Heart right ventricle (tissue), 16 donors: Measurements from ENCODE around the gene HTRA3. TPM values are rescaled to one million over a fixed set of nuclear protein-coding genes. Genes with fewer than 3 reads are reported as not detected.

Experiments
- ATAC-seq, 8 donors: fragments of 200-7000 bp; cut with Tn5 transposase; one replicate each; pipeline ENCODE4 v1.9.1; 2020; ENCODE audit warnings: mild to moderate bottlenecking in 8 of 8, moderate library complexity in 8 of 8, moderate number of reproducible peaks in 1 of 8
- DNase-seq, 2 donors: peaks; one replicate each; pipeline ENCODE4 v3.0.0-alpha.2; 2020
- H3K27ac ChIP-seq, 10 donors: fragments of 200-600 bp; sonication (generic) in 2 of 10; one replicate each; pipeline versions ENCODE4 v1.5.0 to v1.8.0; 2020 to 2022; ENCODE audit warnings: mild to moderate bottlenecking in 3 of 10
- H3K27me3 ChIP-seq, 7 donors: fragments of 200-600 bp; one replicate each; pipeline ENCODE4 v1.8.0; 2021 to 2022; ENCODE audit warnings: mild to moderate bottlenecking in 2 of 7
- H3K36me3 ChIP-seq, 9 donors: fragments of 200-600 bp; sonication (generic) in 1 of 9; one replicate each; pipeline versions ENCODE4 v1.5.0 to v1.8.0; 2020 to 2022; ENCODE audit warnings: mild to moderate bottlenecking in 2 of 9
- H3K4me1 ChIP-seq, 9 donors: fragments of 200-600 bp; sonication (generic) in 1 of 9; one replicate each; pipeline versions ENCODE4 v1.5.0 to v1.8.0; 2020 to 2022; ENCODE audit warnings: mild to moderate bottlenecking in 4 of 9
- H3K4me3 ChIP-seq, 10 donors: fragments of 200-600 bp; sonication (generic) in 2 of 10; one replicate each; pipeline versions ENCODE4 v1.5.0 to v1.8.0; 2020 to 2022; ENCODE audit warnings: mild to moderate bottlenecking in 7 of 10, moderate library complexity in 2 of 10
- H3K9me3 ChIP-seq, 11 donors: fragments of 200-600 bp in 10 of 11; sonication (generic) in 2 of 11; one replicate each; pipeline versions ENCODE4 v1.5.0 to v1.8.0; 2013 to 2022; ENCODE audit warnings: mild to moderate bottlenecking in 2 of 11, control low read depth in 1 of 11, moderate library complexity in 1 of 11
- WGBS, 2 donors: extraction: QIAGEN DNeasy Blood & Tissue Kit; methylation state at CpG; one replicate each; pipeline ENCODE4 v1.1.7; 2013; ENCODE audit warnings: inconsistent platforms in 1 of 2; 5-methylcytosine and 5-hydroxymethylcytosine counted together
- intact Hi-C, 10 donors: fragments of 100-400 bp; cut with DNase I; formaldehyde crosslinking; loops; one replicate each; pipeline versions ENCODE4 v1.11.1 to v1.14.2; 2022
- polyA plus RNA-seq, 2 donors: library from polyadenylated mRNA; stranded (reverse); fragments of 200-250 nt; gene quantifications; one replicate each; pipeline ENCODE4 v1.2.3, GENCODE V29; 2013
- total RNA-seq, 10 donors: library from RNA; stranded (reverse); fragmentation: NEBNext Ultra II Directional in 3 of 10; extraction: Animal tissue kit (Norgen Biotek cat#: 25700) in 3 of 10; gene quantifications; one replicate each; pipeline versions ENCODE4 v1.2.1 to v1.2.4, GENCODE V29; 2021 to 2023
- TF ChIP-seq, protein P1 (sequence below), 9 donors: fragments of 200-600 bp; sonication (generic) in 2 of 9; IDR thresholded peaks; one replicate each; pipeline versions ENCODE4 v1.5.0 to v1.8.0; 2021 to 2022; ENCODE audit warnings: antibody characterized with exemption in 9 of 9, mild to moderate bottlenecking in 5 of 9, moderate library complexity in 1 of 9
- donor health status: Arrhythmogenic right ventricular cardiomyopathy.
- donor health status: ischemic (EF 13 %, LVEDD 7.1; RV severe dilation, severe dysfunction).
- donor health status: healthy with polysubstance abuse.
- donor health status: DM: no; HTN: yes; CAD: no.
- donor health status: DM: no; HTN: no; CAD: no.
- donor health status: ischemic (EF 25% LVEDD 6.9; RV normal size, moderate dysfunction).
- donor health status: ischemic (EF 25% LVEDD 5.7; RV mildly dilated, moderate dysfunction).
- donor health status: healthy.
- donor health status: DM: yes; HTN: yes; CAD: no.
- donor health status: Ischemic cardiomyopathy.
- donor health status: ischemic (EF 35%, LVEDD 5.7; RV mildly dilated, moderate dysfunction).
- donor health status: nonischemic (EF 11% LVEDD 7.7; RV severe dilation, severe dysfunction).
- donor health status: DM: yes; HTN: yes; CAD: no.
- donor health status: PGD.
- donor health status: ischemic (EF 29% LVEDD 5.4; RV normal size, mild dysfunction).
- donor health status: nonischemic (EF 23%, LVEDD 6.1; RV moderate dilation, normal function).

Gene HTRA3
- total and polyA plus RNA-seq, 12 donors, result 20.2 to 82.5 (median 54.2) TPM

DNA sequence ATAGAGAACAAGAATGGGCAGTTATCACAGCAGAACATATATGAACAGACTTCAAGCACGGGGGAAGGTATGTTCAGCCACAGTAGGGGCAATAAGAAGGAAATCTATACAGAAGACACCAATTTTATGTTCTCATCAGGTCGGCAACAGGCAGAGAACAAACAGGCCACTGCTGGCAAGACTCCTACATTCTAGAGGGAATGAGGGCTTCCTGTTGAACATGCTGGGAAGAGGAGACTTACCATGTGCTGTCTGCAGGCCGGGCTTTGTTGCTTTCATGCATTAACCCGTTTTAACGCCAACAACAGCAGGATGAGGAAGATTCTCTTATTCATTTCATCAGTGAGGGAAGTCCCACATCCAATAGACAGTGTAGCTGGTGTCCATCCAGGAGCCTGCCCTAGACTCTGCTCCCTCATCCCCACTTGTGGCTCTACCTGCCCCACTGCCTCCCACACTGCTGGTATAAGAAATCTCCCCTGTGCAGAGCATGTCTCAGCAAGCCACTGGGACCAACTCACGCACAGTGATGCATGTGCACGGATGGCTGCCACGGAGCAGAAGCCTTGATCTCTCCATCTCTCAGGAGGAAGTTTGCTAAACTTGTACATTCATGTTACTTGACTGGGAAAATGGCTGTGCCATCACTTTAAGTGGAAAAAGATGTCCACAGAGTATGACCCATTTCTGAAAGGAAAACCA, 86.5 kb downstream of the HTRA3 start:
- Histone ChIP-seq H3K4me1 (peaks cover 6 to 45% (median 19%) of the 10 kb centered on the region in 9 donors), H3K27me3 (no peaks in the 10 kb centered on the region), H3K27ac (peak overlapping the region in 2 of 10 donors; percentile 29 to 38), H3K9me3 (no peaks in the 10 kb centered on the region), H3K36me3 (no peaks in the 10 kb centered on the region), H3K4me3 (no peak overlapping the region)
- DNase-seq (no peak), ATAC-seq (peak in 3 of 8 donors; percentile 46 to 58 (median 53))
- 40 to 44% methylated on average over 8 of the region's 8 CpGs for WGBS, 2 donors
- intact Hi-C loops, result no loop called here
- TF ChIP-seq, protein P1, sequence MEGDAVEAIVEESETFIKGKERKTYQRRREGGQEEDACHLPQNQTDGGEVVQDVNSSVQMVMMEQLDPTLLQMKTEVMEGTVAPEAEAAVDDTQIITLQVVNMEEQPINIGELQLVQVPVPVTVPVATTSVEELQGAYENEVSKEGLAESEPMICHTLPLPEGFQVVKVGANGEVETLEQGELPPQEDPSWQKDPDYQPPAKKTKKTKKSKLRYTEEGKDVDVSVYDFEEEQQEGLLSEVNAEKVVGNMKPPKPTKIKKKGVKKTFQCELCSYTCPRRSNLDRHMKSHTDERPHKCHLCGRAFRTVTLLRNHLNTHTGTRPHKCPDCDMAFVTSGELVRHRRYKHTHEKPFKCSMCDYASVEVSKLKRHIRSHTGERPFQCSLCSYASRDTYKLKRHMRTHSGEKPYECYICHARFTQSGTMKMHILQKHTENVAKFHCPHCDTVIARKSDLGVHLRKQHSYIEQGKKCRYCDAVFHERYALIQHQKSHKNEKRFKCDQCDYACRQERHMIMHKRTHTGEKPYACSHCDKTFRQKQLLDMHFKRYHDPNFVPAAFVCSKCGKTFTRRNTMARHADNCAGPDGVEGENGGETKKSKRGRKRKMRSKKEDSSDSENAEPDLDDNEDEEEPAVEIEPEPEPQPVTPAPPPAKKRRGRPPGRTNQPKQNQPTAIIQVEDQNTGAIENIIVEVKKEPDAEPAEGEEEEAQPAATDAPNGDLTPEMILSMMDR (IDR thresholded peaks at IDR 0.05), result no peak

Other genes starting within 250 kb of the HTRA3 start
- gene ABLIM2, start 110.9 kb upstream of the HTRA3 start, total RNA-seq, result 10 to 100 TPM; 11.6 to 27.8 (median 17.7) TPM
- gene ABLIM2, start 110.9 kb upstream of the HTRA3 start, polyA plus RNA-seq, result 1 to 10 TPM; 7.2 to 9.1 TPM
- 10 to 100 TPM in 7 of 10 donors, 1 to 10 TPM in 3; 7.4 to 22.8 (median 12.7) TPM for gene SH3TC1, start 70.5 kb upstream of the HTRA3 start, total RNA-seq
- 1 to 10 TPM; 7.9 to 8.0 TPM for gene SH3TC1, start 70.5 kb upstream of the HTRA3 start, polyA plus RNA-seq
- gene ACOX3, start 171.0 kb downstream of the HTRA3 start, total RNA-seq, result 10 to 100 TPM; 21.6 to 28.9 (median 25.6) TPM
- gene ACOX3, start 171.0 kb downstream of the HTRA3 start, polyA plus RNA-seq, result 10 to 100 TPM; 17.9 to 18.5 TPM
- gene TRMT44, start 171.0 kb downstream of the HTRA3 start, total RNA-seq, result 10 to 100 TPM in 2 of 10 donors, 1 to 10 TPM in 8; 6.0 to 10.2 (median 8.4) TPM
- gene TRMT44, start 171.0 kb downstream of the HTRA3 start, polyA plus RNA-seq, result 1 to 10 TPM; 4.5 to 5.3 TPM